GM12878 (cell line): Measurements from ENCODE around the gene RRP1B.

Experiments used
- CHD1 ChIP-seq: IDR thresholded peaks from 2 replicates; pipeline ENCODE4 v1.6.1; 2012; ENCODE audit warnings: low read depth, low read length, improper control_type of control experiment
- CREB1 ChIP-seq: IDR thresholded peaks from 2 replicates; pipeline ENCODE4 v1.6.1; 2012; ENCODE audit warnings: low read depth, mild to moderate bottlenecking, inconsistent platforms
- JUNB ChIP-seq: IDR thresholded peaks from 2 replicates; pipeline ENCODE4 v1.6.1; 2016; ENCODE audit warnings: antibody characterized with exemption, mild to moderate bottlenecking
- MYB ChIP-seq: fragments of 150-350 bp; IDR thresholded peaks from 2 replicates; pipeline ENCODE4 v1.6.1; 2014; ENCODE audit warnings: mild to moderate bottlenecking, low read depth, low read length, borderline replicate concordance
- POLR2AphosphoS2 ChIP-seq: IDR thresholded peaks from 2 replicates; pipeline ENCODE4 v1.6.1; 2011; ENCODE audit warnings: low read depth, mild to moderate bottlenecking, low read length, improper control_type of control experiment, moderate library complexity
- TF ChIP-seq, protein P1 (sequence below), 3 experiments: IDR thresholded peaks in 2 of 3; conservative IDR thresholded peaks in 1 of 3; 2 replicates each; pipeline ENCODE4 v1.5.1; 2011; ENCODE audit warnings: low read depth in 3 of 3, low read length in 3 of 3, mild to moderate bottlenecking in 3 of 3, control low read depth in 2 of 3, moderate library complexity in 2 of 3, inconsistent platforms in 1 of 3, mixed read lengths in 1 of 3; ENCODE audit not compliant: control insufficient read depth in 2 of 3, insufficient read depth in 1 of 3; ENCODE audit errors: extremely low read depth in 1 of 3
- TF ChIP-seq, protein P2 (sequence below): IDR thresholded peaks from 2 replicates; pipeline ENCODE4 v1.6.1; 2012; ENCODE audit warnings: low read depth, low read length, improper control_type of control experiment

DNA sequence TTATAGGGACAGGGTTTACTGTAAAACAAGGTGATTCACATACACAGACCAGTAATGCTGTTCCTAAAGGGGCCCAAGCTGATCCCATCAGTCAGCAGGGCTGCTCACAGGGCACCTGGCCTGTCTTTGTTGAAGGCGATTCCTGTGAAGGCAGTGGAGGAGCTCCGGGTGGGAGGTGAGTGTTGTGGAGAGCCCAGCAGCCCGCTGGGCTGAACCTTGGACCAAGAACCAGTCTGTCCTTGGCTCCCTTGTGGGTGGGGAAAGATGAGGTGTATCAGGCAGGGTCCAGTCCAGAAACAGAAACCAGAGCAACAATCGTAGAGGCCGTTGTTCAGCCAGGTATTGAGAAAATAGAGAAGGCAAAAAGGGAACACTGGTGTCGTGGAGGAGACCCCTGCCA is 72.1 kb downstream of the RRP1B start:
- no peak for TF ChIP-seq CREB1
- TF ChIP-seq MYB: no peak
- TF ChIP-seq POLR2AphosphoS2: no peak
- TF ChIP-seq, protein P1, sequence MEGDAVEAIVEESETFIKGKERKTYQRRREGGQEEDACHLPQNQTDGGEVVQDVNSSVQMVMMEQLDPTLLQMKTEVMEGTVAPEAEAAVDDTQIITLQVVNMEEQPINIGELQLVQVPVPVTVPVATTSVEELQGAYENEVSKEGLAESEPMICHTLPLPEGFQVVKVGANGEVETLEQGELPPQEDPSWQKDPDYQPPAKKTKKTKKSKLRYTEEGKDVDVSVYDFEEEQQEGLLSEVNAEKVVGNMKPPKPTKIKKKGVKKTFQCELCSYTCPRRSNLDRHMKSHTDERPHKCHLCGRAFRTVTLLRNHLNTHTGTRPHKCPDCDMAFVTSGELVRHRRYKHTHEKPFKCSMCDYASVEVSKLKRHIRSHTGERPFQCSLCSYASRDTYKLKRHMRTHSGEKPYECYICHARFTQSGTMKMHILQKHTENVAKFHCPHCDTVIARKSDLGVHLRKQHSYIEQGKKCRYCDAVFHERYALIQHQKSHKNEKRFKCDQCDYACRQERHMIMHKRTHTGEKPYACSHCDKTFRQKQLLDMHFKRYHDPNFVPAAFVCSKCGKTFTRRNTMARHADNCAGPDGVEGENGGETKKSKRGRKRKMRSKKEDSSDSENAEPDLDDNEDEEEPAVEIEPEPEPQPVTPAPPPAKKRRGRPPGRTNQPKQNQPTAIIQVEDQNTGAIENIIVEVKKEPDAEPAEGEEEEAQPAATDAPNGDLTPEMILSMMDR (IDR thresholded peaks at IDR 0.05 in 2 of 3, conservative IDR thresholded peaks at IDR 0.05 in 1 of 3; ENCODE audit: control insufficient read depth in 2 of 3, extremely low read depth in 1 of 3, insufficient read depth in 1 of 3, low read depth in 3 of 3, low read length in 3 of 3): no peak
- no peak for TF ChIP-seq CHD1
- no peak for TF ChIP-seq JUNB
- TF ChIP-seq, protein P2, sequence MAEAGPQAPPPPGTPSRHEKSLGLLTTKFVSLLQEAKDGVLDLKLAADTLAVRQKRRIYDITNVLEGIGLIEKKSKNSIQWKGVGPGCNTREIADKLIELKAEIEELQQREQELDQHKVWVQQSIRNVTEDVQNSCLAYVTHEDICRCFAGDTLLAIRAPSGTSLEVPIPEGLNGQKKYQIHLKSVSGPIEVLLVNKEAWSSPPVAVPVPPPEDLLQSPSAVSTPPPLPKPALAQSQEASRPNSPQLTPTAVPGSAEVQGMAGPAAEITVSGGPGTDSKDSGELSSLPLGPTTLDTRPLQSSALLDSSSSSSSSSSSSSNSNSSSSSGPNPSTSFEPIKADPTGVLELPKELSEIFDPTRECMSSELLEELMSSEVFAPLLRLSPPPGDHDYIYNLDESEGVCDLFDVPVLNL: no peak
